Activated CD4-positive, alpha-beta memory T cell treated with anti-CD3 and anti-CD28 coated beads for 36 hours (primary cell): ENCODE results near the gene IL31RA. TPM values are rescaled to one million over a fixed set of nuclear protein-coding genes. Genes with fewer than 3 reads are reported as not detected.

Source experiments
- CTCF ChIA-PET: fragments of 350-600 bp; sonication (Branson Sonifier 250); formaldehyde crosslinking; loops from one replicate; lab custom pipeline; 2021; ENCODE audit warnings: antibody characterized with exemption, inconsistent platforms; lab: Charles Lee
- POLR2A ChIA-PET: fragments of 350-600 bp; sonication (Branson Sonifier 250); formaldehyde crosslinking; loops from one replicate; lab custom pipeline; 2021; ENCODE audit warnings: antibody characterized with exemption; lab: Charles Lee
- DNase-seq: peaks from one replicate; pipeline ENCODE4 v3.0.0-alpha.2; 2020
- H3K27ac Mint-ChIP-seq: one replicate; pipeline ENCODE4 v1.8.0; 2021; ENCODE audit warnings: mixed read lengths
- H3K27me3 Mint-ChIP-seq: one replicate; pipeline ENCODE4 v1.8.0; 2021; ENCODE audit warnings: mixed read lengths
- H3K36me3 Mint-ChIP-seq: one replicate; pipeline ENCODE4 v1.8.0; 2021; ENCODE audit warnings: mixed read lengths
- H3K4me1 Mint-ChIP-seq: one replicate; pipeline ENCODE4 v1.8.0; 2021; ENCODE audit warnings: low read depth, mixed read lengths
- H3K4me3 Mint-ChIP-seq: one replicate; pipeline ENCODE4 v1.8.0; 2021; ENCODE audit warnings: mild to moderate bottlenecking, mixed read lengths
- H3K9me3 Mint-ChIP-seq: one replicate; pipeline ENCODE4 v1.8.0; 2021; ENCODE audit warnings: mixed read lengths
- intact Hi-C: fragments of 100-400 bp; cut with micrococcal nuclease; formaldehyde crosslinking; loops from one replicate; pipeline ENCODE4 v1.15.1; 2023
- total RNA-seq, 2 experiments: library from RNA; stranded (reverse); gene quantifications; one replicate each; pipeline ENCODE4 v1.2.3, GENCODE V29; 2021

IL31RA gene
- total RNA-seq, 2 experiments from 2014 or later, result 0.21 to 0.29 TPM

DNA sequence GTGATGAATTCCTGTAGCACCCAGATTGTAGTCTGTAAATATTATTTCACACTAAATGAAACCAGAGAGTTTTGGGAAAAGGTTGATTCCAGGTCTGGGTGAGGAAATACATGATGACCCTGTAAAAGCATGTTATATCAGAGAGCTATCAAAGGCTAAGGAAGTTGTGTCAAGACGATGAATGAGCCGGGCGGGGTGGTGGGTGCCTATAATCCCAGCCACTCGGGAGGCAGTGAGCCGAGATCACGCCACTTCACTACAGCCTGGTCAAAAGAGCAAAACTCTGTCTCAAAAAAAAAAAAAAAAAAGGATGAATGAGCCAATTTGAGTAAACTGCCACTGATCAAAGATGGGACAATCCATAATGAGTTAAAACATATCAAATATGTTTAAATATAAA, 114.4 kb downstream of the IL31RA start:
- H3K4me3 Mint-ChIP-seq, result no peak overlapping the region
- peaks cover 45% of the 10 kb centered on the region for H3K4me1 Mint-ChIP-seq
- no peaks in the 10 kb centered on the region for H3K27me3 Mint-ChIP-seq
- intact Hi-C loops, result no loop called here
- CTCF ChIA-PET, result interaction anchor here (1.0 kb wide), 1 partner anchor 236 kb away, joined by 3 read pairs; no protein-coding TSS in a partner anchor
- no peak for DNase-seq
- POLR2A ChIA-PET, result no interaction called here
- H3K27ac Mint-ChIP-seq, result no peak overlapping the region
- peaks cover 42% of the 10 kb centered on the region for H3K36me3 Mint-ChIP-seq
- H3K9me3 Mint-ChIP-seq, result no peaks in the 10 kb centered on the region

DNA sequence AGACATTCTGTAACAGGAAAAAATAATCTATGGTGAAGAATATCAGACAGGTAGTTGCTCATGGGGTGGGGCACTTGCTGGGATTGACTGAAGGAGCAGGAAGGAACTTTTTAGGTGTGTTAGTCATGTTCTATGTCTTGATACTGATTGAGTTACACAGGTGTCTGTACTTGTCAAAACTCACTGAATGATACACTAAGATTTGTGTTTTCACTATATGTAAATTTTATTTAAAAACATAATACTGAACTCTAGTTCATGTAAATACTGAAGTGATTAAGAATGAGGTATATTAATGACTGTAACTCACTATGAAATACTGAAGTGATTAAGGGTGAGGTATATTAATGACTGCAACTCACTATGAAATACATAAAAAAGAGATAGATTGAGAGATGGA, 115.1 kb downstream of the IL31RA start:
- POLR2A ChIA-PET, result no interaction called here
- Mint-ChIP-seq H3K27me3 (no peaks in the 10 kb centered on the region), H3K4me3 (no peak overlapping the region), H3K9me3 (no peaks in the 10 kb centered on the region), H3K27ac (peak overlapping the region; percentile 34), H3K4me1 (peaks cover 45% of the 10 kb centered on the region), H3K36me3 (peaks cover 38% of the 10 kb centered on the region)
- no peak for DNase-seq
- intact Hi-C loops, result loop anchor here (2.0 kb wide), 1 partner anchor 27 kb away; no protein-coding TSS in a partner anchor
- CTCF ChIA-PET, result no interaction called here

DNA sequence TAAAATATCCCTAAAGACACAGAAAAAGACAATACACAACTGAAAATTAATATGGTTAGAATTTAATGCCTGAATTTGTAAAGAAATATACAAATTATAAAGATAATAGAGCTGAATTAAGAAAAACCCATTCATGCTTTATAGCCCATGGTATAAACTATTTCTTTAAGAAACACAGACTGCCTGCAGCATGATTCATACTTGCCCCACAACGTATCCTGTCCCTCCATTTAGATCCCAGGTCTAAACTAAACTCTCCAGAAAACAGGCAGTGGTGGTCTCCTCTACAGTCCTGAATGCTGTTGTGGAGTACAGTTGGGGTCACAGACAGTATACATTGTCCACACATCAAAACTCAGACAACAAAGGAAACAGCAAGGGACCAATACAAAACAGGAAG, 118.8 kb downstream of the IL31RA start:
- Mint-ChIP-seq H3K9me3 (no peaks in the 10 kb centered on the region), H3K36me3 (peaks cover 42% of the 10 kb centered on the region), H3K4me3 (no peak overlapping the region), H3K27me3 (no peaks in the 10 kb centered on the region), H3K4me1 (peaks cover 55% of the 10 kb centered on the region), H3K27ac (peak overlapping the region; percentile 51)
- intact Hi-C loops, result no loop called here
- ChIA-PET CTCF (interaction anchor here (1.7 kb wide), 1 partner anchor 232 kb away, joined by 8 read pairs; no protein-coding TSS in a partner anchor), POLR2A (interaction anchor here (0.7 kb wide), 1 partner anchor 57 kb away, joined by 3 read pairs; no protein-coding TSS in a partner anchor)
- DNase-seq, result no peak

Other genes with a start within 250 kb of the IL31RA start
- 10 to 100 TPM; 14.2 to 15.0 TPM for gene SLC38A9, start 139.0 kb upstream of the IL31RA start, total RNA-seq
- not detected for gene DDX4, start 113.3 kb upstream of the IL31RA start, total RNA-seq
- 10 to 100 TPM; 61.0 to 64.1 TPM for gene IL6ST, start 143.6 kb downstream of the IL31RA start, total RNA-seq